ENCODE data around the gene S100A5. TPM values are rescaled to one million over a fixed set of nuclear protein-coding genes. Genes with fewer than 3 reads are reported as not detected.

Gene S100A5
- total and polyA plus RNA-seq, 2 of the 8 experiments (the other 6 are each of a cell fraction or from before 2014, with no cell fraction given): not detected

- no peak overlapping the region for H2BK15ac ChIP-seq (ENCODE audit: low read length)
- ChIA-PET POLR2A (ENCODE audit: partially characterized antibody) (interaction anchor here (0.7 to 1.0 kb wide), 3 partner anchors 9 to 37 kb away, joined by 3 read pairs; no protein-coding TSS in a partner anchor), CTCF (ENCODE audit: partially characterized antibody) (interaction anchor here (0.8 to 5.9 kb wide), 13 partner anchors 9 to 209 kb away, joined by 3 to 55 read pairs (median 5); partner anchors contain the start of genes S100A13, S100A14 and S100A6)
- H3K27me3 ChIP-seq (replicated peaks in 1 of 4; ENCODE audit: control insufficient read depth in 3 of 4, extremely low read depth in 1 of 4, insufficient read depth in 3 of 4, low read length in 3 of 4): no peaks in the 10 kb centered on the region
- no peak overlapping the region for H2BK12ac ChIP-seq (ENCODE audit: low read depth, low read length)
- no peak overlapping the region for H4K91ac ChIP-seq (replicated peaks; ENCODE audit: insufficient read length, low read length)
- H3K79me1 ChIP-seq (ENCODE audit: low read depth, low read length): no peaks in the 10 kb centered on the region
- no peak overlapping the region for H4K5ac ChIP-seq (ENCODE audit: insufficient read length, low read depth, low read length)
- peaks cover 0 to 9% (median 7%) of the 10 kb centered on the region in 4 experiments; a peak in 6 of 7 replicates for H3K4me1 ChIP-seq (replicated peaks in 1 of 4; ENCODE audit: control insufficient read depth in 3 of 4, insufficient read depth in 4 of 4, low read length in 3 of 4)
- H4K8ac ChIP-seq (ENCODE audit: extremely low read depth, insufficient read depth, low read length): no peak overlapping the region
- no peak overlapping the region for H3K9ac ChIP-seq (replicated peaks in 1 of 4; ENCODE audit: extremely low read depth in 1 of 4, low read depth in 3 of 4, low read length in 3 of 4)
- no peaks in the 10 kb centered on the region for H3K79me2 ChIP-seq (ENCODE audit: control insufficient read depth in 1 of 2, insufficient read depth in 2 of 2, low read length in 2 of 2)
- H2AK5ac ChIP-seq (ENCODE audit: low read depth, low read length): no peak overlapping the region
- H3K4ac ChIP-seq (replicated peaks; ENCODE audit: insufficient read length, low read depth, low read length): no peak overlapping the region
- FAIRE-seq: no peak
- H3K9me3 ChIP-seq (ENCODE audit: insufficient read depth in 2 of 2, low read depth in 1 of 2, low read length in 1 of 2): no peaks in the 10 kb centered on the region
- H3K14ac ChIP-seq (ENCODE audit: insufficient read length): no peak overlapping the region
- no peak overlapping the region for H3K23ac ChIP-seq (ENCODE audit: insufficient read length)
- 95% methylated on average over 3 of the region's 3 CpGs; no CpG with 5 or more reads in 1 of the 2 experiments for WGBS, 2 experiments (ENCODE audit: extremely low coverage in 1 of 2, insufficient coverage in 1 of 2, insufficient read length in 1 of 2, insufficient replicate concordance in 2 of 2, low coverage in 1 of 2, low lambda C conversion rate in 2 of 2, missing lambda C conversion rate in 1 of 2)
- H4K20me1 ChIP-seq (replicated peaks in 1 of 2; ENCODE audit: control insufficient read depth in 1 of 2, insufficient read depth in 2 of 2, low read length in 2 of 2): no peaks in the 10 kb centered on the region
- H2AFZ ChIP-seq (ENCODE audit: low read length): no peak overlapping the region
- no peak overlapping the region for H3K4me2 ChIP-seq (ENCODE audit: insufficient read depth in 1 of 2, low read depth in 2 of 2, low read length in 2 of 2)
- H3K23me2 ChIP-seq (ENCODE audit: low read depth, low read length): no peaks in the 10 kb centered on the region
- no peak overlapping the region for H3K18ac ChIP-seq (ENCODE audit: extremely low read depth, low read length)
- no peak overlapping the region for H3K4me3 ChIP-seq (ENCODE audit: extremely low read depth in 1 of 4, insufficient read depth in 2 of 4, low read depth in 3 of 4, low read length in 4 of 4)
- H3K27ac ChIP-seq (ENCODE audit: low read depth, low read length): no peak overlapping the region
- no peak overlapping the region for H3K56ac ChIP-seq (replicated peaks; ENCODE audit: insufficient read length, low read depth, low read length)
- H2BK5ac ChIP-seq (ENCODE audit: low read depth, low read length): no peak overlapping the region
- H3K36me3 ChIP-seq (ENCODE audit: control insufficient read depth in 2 of 4, insufficient read depth in 4 of 4, low read length in 3 of 4): no peaks in the 10 kb centered on the region
- H2BK120ac ChIP-seq (replicated peaks; ENCODE audit: low read depth, low read length): no peak overlapping the region
- H2BK20ac ChIP-seq (ENCODE audit: low read length): no peak overlapping the region
- no peak for DNase-seq (ENCODE audit: low read depth in 1 of 2, low spot score in 2 of 2)
- TF ChIP-seq TEAD4 (IDR thresholded peaks at IDR 0.05; ENCODE audit: low read depth, low read length) (no peak), TCF12 (IDR thresholded peaks at IDR 0.05; ENCODE audit: low read depth, low read length) (no peak), MAX (IDR thresholded peaks at IDR 0.05) (no peak), TAF1 (IDR thresholded peaks at IDR 0.05; ENCODE audit: low read depth, low read length) (no peak), SP4 (IDR thresholded peaks at IDR 0.05; ENCODE audit: low read length) (no peak), MAFK (IDR thresholded peaks at IDR 0.05; ENCODE audit: low read depth, low read length) (no peak), FOSL1 (IDR thresholded peaks at IDR 0.05; ENCODE audit: insufficient read depth, low read depth, low read length) (no peak), GABPA (IDR thresholded peaks at IDR 0.05; ENCODE audit: borderline replicate concordance, insufficient read depth, low read length) (no peak), JUN (IDR thresholded peaks at IDR 0.05; ENCODE audit: low read depth, low read length) (no peak), SP1 (IDR thresholded peaks at IDR 0.05; ENCODE audit: low read depth, low read length) (no peak)
- TF ChIP-seq, protein P1, sequence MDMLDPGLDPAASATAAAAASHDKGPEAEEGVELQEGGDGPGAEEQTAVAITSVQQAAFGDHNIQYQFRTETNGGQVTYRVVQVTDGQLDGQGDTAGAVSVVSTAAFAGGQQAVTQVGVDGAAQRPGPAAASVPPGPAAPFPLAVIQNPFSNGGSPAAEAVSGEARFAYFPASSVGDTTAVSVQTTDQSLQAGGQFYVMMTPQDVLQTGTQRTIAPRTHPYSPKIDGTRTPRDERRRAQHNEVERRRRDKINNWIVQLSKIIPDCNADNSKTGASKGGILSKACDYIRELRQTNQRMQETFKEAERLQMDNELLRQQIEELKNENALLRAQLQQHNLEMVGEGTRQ (IDR thresholded peaks at IDR 0.05; ENCODE audit: low read length): no peak
- TF ChIP-seq, protein P2, sequence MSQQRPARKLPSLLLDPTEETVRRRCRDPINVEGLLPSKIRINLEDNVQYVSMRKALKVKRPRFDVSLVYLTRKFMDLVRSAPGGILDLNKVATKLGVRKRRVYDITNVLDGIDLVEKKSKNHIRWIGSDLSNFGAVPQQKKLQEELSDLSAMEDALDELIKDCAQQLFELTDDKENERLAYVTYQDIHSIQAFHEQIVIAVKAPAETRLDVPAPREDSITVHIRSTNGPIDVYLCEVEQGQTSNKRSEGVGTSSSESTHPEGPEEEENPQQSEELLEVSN (IDR thresholded peaks at IDR 0.05): no peak
Observed at GRCh38 chr1:153561466-153561985, 20.8 kb upstream of the S100A5 start.

Measured in H1 (cell line).